HCT116 (cell line): ENCODE measurements around the gene LDLRAD4. TPM values are rescaled to one million over a fixed set of nuclear protein-coding genes. Genes with fewer than 3 reads are reported as not detected.

Experiments
- ATAC-seq: fragments of 200-7000 bp; cut with Tn5 transposase; 2 replicates; pipeline ENCODE4 v1.9.1; 2020; ENCODE audit warnings: mild to moderate bottlenecking, moderate library complexity
- BruUV-seq: library from RNA; stranded (reverse); fragments of 400-500 nt; replicated peaks from 2 replicates; lab custom pipeline; 2021; lab: Mats Ljungman, UMichigan
- CTCF ChIA-PET: fragments of 300-600 bp; sonication (Branson Sonifier 250); formaldehyde crosslinking; loops from one replicate; lab custom pipeline; 2021; ENCODE audit warnings: antibody characterized with exemption; lab: Charles Lee
- POLR2A ChIA-PET: fragments of 300-600, 350-600 bp; sonication (Branson Sonifier 250); formaldehyde crosslinking; loops from one replicate; lab custom pipeline; 2021; ENCODE audit warnings: antibody characterized with exemption; lab: Charles Lee
- RAD21 ChIA-PET, 2 experiments: fragments of 300-600 bp; sonication (Branson Sonifier 250); formaldehyde crosslinking; loops; one replicate each; lab custom pipeline; 2023; ENCODE audit warnings: low total read pairs in 2 of 2; ENCODE audit not compliant: uncharacterized antibody in 2 of 2, unreplicated experiment in 2 of 2, low non-redundant PET in 1 of 2; lab: Charles Lee
- DNase-seq: peaks from one replicate; pipeline ENCODE4 v3.0.0-alpha.2; 2010; ENCODE audit warnings: low read depth, low spot score
- H2AFZ ChIP-seq: fragments of 200-600 bp; shearing (Covaris generic), sonication (generic); 2 replicates; pipeline ENCODE4 v1.6.1; 2017; ENCODE audit warnings: low read depth, mixed run types, mixed read lengths, antibody characterized with exemption, low read length; ENCODE audit not compliant: poor library complexity, severe bottlenecking
- H3K27ac ChIP-seq: 2 replicates; pipeline ENCODE4 v1.5.1; 2012; ENCODE audit warnings: low read depth, low read length
- H3K27me3 ChIP-seq: fragments of 200-600 bp; sonication (generic); 2 replicates; pipeline ENCODE4 v1.6.1; 2016; ENCODE audit warnings: mixed run types, low read length, mixed read lengths; ENCODE audit not compliant: insufficient read depth
- H3K36me3 ChIP-seq, 2 experiments: fragments of 200-500 bp in 1 of 2; fragments of 200-600 bp in 1 of 2; sonication (Bioruptor generic) in 1 of 2; sonication (generic) in 1 of 2; 2 replicates each; pipeline versions ENCODE4 v1.5.1 to v1.6.1; 2014 to 2016; ENCODE audit warnings: low read length in 2 of 2, inconsistent platforms in 1 of 2, mixed read lengths in 1 of 2, mixed run types in 1 of 2; ENCODE audit not compliant: insufficient read depth in 2 of 2, control insufficient read depth in 1 of 2
- H3K4me1 ChIP-seq, 2 experiments: fragments of 200-600 bp in 1 of 2; sonication (generic) in 1 of 2; 2 replicates each; pipeline versions ENCODE4 v1.5.1 to v1.6.1; 2012 to 2017; ENCODE audit warnings: low read length in 2 of 2, inconsistent platforms in 1 of 2, mild to moderate bottlenecking in 1 of 2, mixed read lengths in 1 of 2, mixed run types in 1 of 2, moderate library complexity in 1 of 2; ENCODE audit not compliant: insufficient read depth in 2 of 2, control insufficient read depth in 1 of 2
- H3K4me2 ChIP-seq: fragments of 200-600 bp; sonication (generic); 2 replicates; pipeline ENCODE4 v1.6.1; 2017; ENCODE audit warnings: mixed run types, low read length, mixed read lengths
- H3K4me3 ChIP-seq, 2 experiments: fragments of 200-600 bp in 1 of 2; sonication (generic) in 1 of 2; replicated peaks in 1 of 2; 2 replicates each; pipeline ENCODE4 v1.5.1; 2011 to 2016; ENCODE audit warnings: low read length in 2 of 2, control low read depth in 1 of 2, low read depth in 1 of 2, mild to moderate bottlenecking in 1 of 2, mixed read lengths in 1 of 2, mixed run types in 1 of 2
- H3K79me2 ChIP-seq: fragments of 200-600 bp; sonication (generic); 2 replicates; pipeline ENCODE4 v1.6.1; 2017; ENCODE audit warnings: mild to moderate bottlenecking, mixed run types, low read length, moderate library complexity, mixed read lengths; ENCODE audit not compliant: insufficient read depth
- H3K9ac ChIP-seq: fragments of 200-600 bp; sonication (generic); 2 replicates; pipeline ENCODE4 v1.6.1; 2016; ENCODE audit warnings: low read length, mixed read lengths
- H3K9me2 ChIP-seq: fragments of 200-600 bp; sonication (generic), shearing (Covaris generic); 2 replicates; pipeline ENCODE4 v1.6.1; 2017; ENCODE audit warnings: mixed run types, mild to moderate bottlenecking, moderate library complexity; ENCODE audit not compliant: insufficient read depth
- H3K9me3 ChIP-seq, 2 experiments: fragments of 200-500 bp in 1 of 2; fragments of 200-600 bp in 1 of 2; sonication (Bioruptor generic) in 1 of 2; sonication (generic) in 1 of 2; 2 replicates each; pipeline ENCODE4 v1.6.1; 2014 to 2017; ENCODE audit warnings: low read length in 2 of 2, mixed read lengths in 2 of 2, inconsistent platforms in 1 of 2, low read depth in 1 of 2, mild to moderate bottlenecking in 1 of 2, mixed run types in 1 of 2, moderate library complexity in 1 of 2; ENCODE audit not compliant: control insufficient read depth in 1 of 2, insufficient read depth in 1 of 2
- H4K20me1 ChIP-seq: fragments of 200-600 bp; sonication (generic), shearing (Covaris generic); 2 replicates; pipeline ENCODE4 v1.6.1; 2017; ENCODE audit warnings: mixed run types, mild to moderate bottlenecking, moderate library complexity; ENCODE audit not compliant: insufficient read depth
- ATF3 ChIP-seq: IDR thresholded peaks from 2 replicates; pipeline ENCODE4 v1.6.1; 2012
- CTCF ChIP-seq, 3 experiments: fragments of 200-600 bp in 1 of 3; sonication (generic) in 1 of 3; IDR thresholded peaks in 2 of 3; conservative IDR thresholded peaks in 1 of 3; 2 replicates each; pipeline ENCODE4 v1.5.1; 2012 to 2017; ENCODE audit warnings: low read depth in 2 of 3, low read length in 2 of 3, antibody characterized with exemption in 1 of 3, borderline replicate concordance in 1 of 3, control low read depth in 1 of 3, mild to moderate bottlenecking in 1 of 3, mixed read lengths in 1 of 3, mixed run types in 1 of 3, moderate library complexity in 1 of 3; ENCODE audit not compliant: insufficient read depth in 1 of 3
- RAD21 ChIP-seq: IDR thresholded peaks from 2 replicates; pipeline ENCODE4 v1.6.1; 2012; ENCODE audit warnings: low read depth, mild to moderate bottlenecking
- TCF7L2 ChIP-seq: IDR thresholded peaks from 2 replicates; pipeline ENCODE4 v1.7.0; 2011; ENCODE audit warnings: borderline replicate concordance, inconsistent platforms; ENCODE audit not compliant: insufficient read depth, insufficient read length; ENCODE audit errors: extremely low read depth
- intact Hi-C: fragments of 100-400 bp; cut with micrococcal nuclease; formaldehyde crosslinking; loops from 2 replicates; pipeline ENCODE4 v1.10.0; 2022
- total RNA-seq: library from RNA; stranded (reverse); gene quantifications from one replicate; pipeline ENCODE4 v1.2.1, GENCODE V29; 2021; ENCODE audit not compliant: unreplicated experiment

The LDLRAD4 gene
- total RNA-seq, 1 experiment from 2014 or later = 1.2 TPM

- BruUV-seq = no TSS peak
- intact Hi-C loops = loop anchor here (1.0 to 10.0 kb wide), 2 partner anchors 319 to 414 kb away; no protein-coding TSS in a partner anchor
- no peaks in the 10 kb centered on the region for H3K36me3 ChIP-seq
- TF ChIP-seq CTCF (IDR thresholded peaks at IDR 0.05 in 2 of 3, conservative IDR thresholded peaks at IDR 0.05 in 1 of 3; ENCODE audit: borderline replicate concordance in 1 of 3, insufficient read depth in 1 of 3, low read depth in 2 of 3, low read length in 2 of 3) (peak; percentile 45 to 72 (median 64); a peak in 5 of 6 replicates), ATF3 (no peak), RAD21 (peak; percentile 74), TCF7L2 (peak; percentile 39)
- RAD21 ChIA-PET = interaction anchor here (1.0 to 1.3 kb wide), 3 partner anchors 313 to 315 kb away, joined by 3 to 4 read pairs (median 4); no protein-coding TSS in a partner anchor
- H3K9me2 ChIP-seq = no peaks in the 10 kb centered on the region
- no peak overlapping the region for H3K4me3 ChIP-seq
- H3K79me2 ChIP-seq = no peaks in the 10 kb centered on the region
- CTCF ChIA-PET = interaction anchor here (0.6 to 1.5 kb wide), 16 partner anchors 8 to 597 kb away, joined by 3 to 18 read pairs (median 4); no protein-coding TSS in a partner anchor
- peak; percentile 81 for ATAC-seq
- peak; percentile 31 for DNase-seq
- H3K4me1 ChIP-seq = peaks cover 4 to 5% of the 10 kb centered on the region in 2 experiments; a peak in 2 of 4 replicates
- no peak overlapping the region for H2AFZ ChIP-seq
- H3K9me3 ChIP-seq = no peaks in the 10 kb centered on the region
- POLR2A ChIA-PET = no interaction called here
- no peak overlapping the region for H3K27ac ChIP-seq
- H4K20me1 ChIP-seq = no peaks in the 10 kb centered on the region
- no peak overlapping the region for H3K9ac ChIP-seq
- H3K27me3 ChIP-seq = peaks cover 19% of the 10 kb centered on the region
- H3K4me2 ChIP-seq = no peak overlapping the region
Observed at GRCh38 chr18:13216092-13216582, 2.4 kb upstream of the LDLRAD4 start.
